NCI-H82 treated with DMSO at 0.1 percent for 48 hours (cell line): Measurements from ENCODE around the gene ABRAXAS1.

Source experiments
- DNase-seq: peaks from one replicate; lab custom pipeline; 2025; ENCODE audit not compliant: unreplicated experiment; lab: John Stamatoyannopoulos, UW

ABRAXAS1 gene

DNA sequence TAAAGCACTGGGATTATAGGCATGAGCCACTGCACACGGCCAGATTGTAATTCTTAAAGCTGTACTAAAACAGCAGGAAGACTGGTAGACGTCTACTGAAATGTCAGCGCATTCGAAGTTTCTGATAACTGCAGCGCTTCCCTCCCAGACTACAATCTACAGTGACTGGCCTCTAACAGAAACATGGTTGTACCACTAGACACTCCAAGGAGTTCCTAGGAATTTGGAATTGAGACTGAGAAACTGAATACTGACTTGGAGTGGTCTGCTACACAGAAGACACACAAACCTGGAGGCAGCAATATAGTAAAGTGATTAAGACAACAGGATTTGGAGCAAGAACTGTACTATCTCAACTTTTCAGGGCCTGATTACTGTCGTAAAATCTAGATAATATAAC, 30.2 kb downstream of the ABRAXAS1 start:
- no peak for DNase-seq

DNA sequence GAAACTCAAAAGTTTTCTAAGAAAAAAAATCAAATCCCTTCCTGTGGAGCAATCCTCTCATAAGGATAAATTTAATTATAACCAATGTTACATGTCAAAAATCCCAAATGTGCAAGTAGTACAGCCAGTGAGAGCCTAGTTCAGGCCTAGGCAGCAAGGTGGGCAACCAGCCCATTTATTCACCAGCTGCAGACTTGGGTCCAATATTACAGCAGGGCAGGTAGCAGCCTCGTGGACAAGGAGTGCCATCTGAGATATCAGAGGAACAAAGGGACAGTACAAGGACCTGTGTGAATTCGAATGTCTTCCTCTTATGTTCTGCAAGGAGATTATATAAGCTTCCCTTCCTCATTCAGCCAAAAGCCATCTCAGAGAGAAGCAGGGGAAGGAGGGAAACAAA, 35.9 kb downstream of the ABRAXAS1 start:
- DNase-seq = no peak

DNA sequence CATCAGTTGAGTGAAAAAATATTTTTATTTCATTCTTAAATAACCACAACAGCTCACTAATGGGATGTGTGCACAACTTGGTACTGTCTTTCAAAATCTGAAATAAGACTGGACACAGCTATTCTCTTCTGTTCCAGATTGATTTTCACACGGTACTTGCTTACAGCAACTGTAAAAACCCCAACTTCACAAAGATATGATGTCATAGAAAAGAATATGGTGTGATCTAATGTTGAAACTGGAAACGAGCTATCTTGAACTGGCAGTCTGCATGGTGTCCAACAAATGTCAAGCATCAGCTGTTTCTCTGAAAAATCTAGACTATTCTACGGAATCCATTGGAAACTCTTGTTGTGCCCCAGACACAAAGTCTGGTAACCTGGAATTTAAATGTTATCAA, 44.0 kb downstream of the ABRAXAS1 start:
- DNase-seq = no peak

DNA sequence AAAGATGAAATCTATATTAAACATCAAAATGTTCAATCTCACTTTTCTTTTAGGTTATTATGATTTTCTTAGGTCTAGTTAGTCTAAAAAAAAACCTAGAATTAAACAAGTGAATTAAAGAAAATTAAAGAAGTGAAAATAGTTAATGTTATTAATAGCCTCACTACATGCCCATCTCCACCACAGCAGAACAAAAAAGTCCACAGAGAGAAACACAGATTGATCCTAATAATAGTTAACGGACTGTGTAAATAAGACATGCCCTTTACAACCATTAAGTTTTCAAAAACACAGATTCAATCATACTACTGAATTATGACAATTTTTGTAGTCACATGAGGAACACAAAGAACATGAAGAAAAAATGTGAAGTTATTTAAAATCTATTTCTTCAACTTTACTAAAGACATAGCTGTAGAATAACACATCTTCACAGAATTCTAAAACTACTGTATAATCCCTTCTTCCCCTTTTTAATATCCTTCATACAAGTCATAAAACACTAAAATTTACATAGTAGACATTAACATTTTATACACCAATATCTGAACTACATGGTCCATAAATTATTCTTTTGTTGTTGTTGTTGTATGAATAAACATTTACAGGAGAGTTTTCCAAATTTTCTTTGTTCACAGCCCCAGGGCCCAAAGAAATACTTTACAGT, 44.6 kb downstream of the ABRAXAS1 start:
- no peak for DNase-seq

DNA sequence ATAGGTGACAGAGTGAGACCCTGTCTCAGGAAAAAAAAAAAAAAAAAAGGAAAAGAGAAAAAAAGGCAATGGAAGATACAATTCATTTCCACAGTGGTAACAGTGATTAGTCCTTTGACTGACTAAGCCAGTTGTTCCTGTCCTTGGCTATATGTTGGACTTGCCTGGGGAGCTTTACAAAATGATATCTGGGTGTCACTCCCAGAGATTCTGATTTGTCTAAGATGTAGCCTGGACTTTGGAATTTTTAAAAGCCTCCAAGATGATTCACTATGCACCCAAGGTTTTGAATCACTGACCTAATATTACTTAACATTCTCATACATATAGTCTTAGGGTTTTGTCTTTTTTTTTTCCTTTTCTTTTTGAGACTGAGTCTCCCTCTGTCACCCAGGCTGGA, 46.2 kb downstream of the ABRAXAS1 start:
- no peak for DNase-seq

DNA sequence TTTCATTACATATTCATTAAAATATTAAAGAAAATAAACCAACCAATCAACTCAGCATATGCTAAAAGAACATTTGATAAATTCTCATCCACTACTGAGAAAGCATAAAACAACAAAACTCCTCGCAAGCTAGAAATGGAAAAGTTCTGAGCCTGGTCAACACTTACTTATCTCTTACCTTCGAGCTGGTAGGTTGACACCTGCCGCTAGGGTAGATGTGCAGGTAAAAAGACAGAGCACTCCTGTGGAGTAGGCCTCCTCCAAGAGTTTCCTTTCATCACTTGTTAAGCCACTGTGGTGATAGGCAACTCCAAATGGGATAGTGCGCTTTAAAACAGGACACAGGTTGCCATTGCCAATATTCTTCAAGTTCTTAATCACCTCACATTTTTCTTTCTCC, 48.2 kb downstream of the ABRAXAS1 start:
- DNase-seq = no peak

DNA sequence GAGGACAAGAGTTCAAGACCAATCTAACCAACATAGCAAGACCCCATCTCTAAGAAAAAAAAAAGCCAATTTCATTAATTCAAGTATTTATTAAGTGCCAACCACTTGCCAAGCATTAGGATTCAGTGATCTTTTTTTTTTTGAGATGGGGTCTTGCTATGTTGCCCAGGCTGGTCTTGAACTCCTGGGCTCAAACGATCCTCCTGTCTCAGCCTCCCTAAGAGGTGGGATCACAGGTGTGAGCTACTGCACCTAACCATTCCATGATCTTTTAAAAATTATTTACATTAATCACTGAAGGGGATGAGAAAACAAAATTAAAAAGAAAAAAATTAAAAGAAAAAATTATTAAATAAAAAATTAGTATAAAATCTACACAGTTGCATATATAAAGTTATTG, 53.7 kb downstream of the ABRAXAS1 start:
- DNase-seq = no peak

DNA sequence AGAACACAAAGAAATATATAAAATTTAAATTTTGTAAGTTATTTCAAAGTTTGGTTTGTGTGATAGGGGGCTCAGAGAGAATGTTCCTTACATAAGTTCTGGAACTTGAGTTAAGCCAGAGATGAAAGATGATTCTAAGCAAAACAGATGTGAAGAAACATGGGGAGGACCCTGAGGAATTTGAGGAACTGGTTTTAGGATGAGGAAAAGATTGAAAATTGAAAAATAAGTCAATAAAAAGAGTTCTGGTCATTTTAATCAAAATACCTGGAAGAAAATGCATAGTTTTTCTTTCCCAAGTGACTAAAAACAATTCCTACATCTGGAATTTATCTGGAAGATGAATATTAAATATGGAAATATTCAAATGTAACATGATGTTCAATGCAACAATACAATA, 66.7 kb downstream of the ABRAXAS1 start:
- no peak for DNase-seq

DNA sequence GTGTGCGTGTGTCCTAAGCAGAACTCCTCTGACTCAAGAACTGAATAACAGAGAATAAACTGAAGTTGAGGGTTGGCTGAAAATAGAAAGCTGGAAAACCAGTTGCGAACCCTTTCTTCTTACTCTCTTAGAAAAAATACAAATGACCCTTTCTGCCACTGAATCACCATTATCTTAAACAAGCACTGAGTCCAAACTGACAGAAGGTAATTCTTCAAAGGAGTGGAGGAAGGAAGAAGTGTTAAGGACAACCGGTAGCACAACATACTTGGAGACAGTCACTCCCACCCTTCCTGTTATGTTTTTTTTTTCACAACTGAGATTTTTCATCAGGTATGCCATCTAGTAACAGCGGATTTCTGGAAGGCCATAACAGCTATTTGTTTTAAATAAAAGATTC, 67.3 kb downstream of the ABRAXAS1 start:
- DNase-seq = no peak

DNA sequence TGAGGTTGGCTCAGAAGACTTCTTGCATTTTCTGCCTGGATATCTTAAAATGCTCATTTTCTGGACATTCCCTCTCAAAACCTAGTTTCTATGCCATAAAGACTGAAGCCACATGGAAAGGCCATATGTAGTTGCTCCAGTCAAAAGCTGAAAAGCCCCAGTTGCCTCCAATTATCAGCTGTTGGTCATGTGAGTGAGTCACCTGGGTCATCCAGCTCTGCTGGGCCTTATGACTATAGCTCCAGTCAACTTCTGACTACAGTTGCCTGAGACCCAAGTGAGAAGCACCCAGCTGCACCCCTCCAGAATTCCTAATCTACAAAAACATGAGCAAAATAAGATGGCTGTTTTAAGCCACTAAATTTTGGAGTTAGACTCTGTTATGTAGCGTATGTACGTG, 71.2 kb downstream of the ABRAXAS1 start:
- no peak for DNase-seq
